Right lobe of liver (tissue), 4 donors: ENCODE results near the gene APBA2.

ENCODE experiments used
- POLR2A ChIP-seq: fragments of 450-650 bp; IDR thresholded peaks from one replicate; pipeline ENCODE4 v1.6.1; 2017; ENCODE audit warnings: antibody characterized with exemption, mild to moderate bottlenecking
- TF ChIP-seq, protein P1 (sequence below), 4 donors: fragments of 200-600 bp in 3 of 4; fragments of 450-650 bp in 1 of 4; IDR thresholded peaks; one replicate each; pipeline versions ENCODE4 v1.5.1 to v1.8.0; 2016 to 2022; ENCODE audit warnings: antibody characterized with exemption in 4 of 4, mild to moderate bottlenecking in 2 of 4
- donor health status: DM: no; HTN: no; CAD: no.
- donor health status: DM: no; HTN: no; CAD: no.
- donor health status: DM: no; HTN: yes; CAD: no.

DNA sequence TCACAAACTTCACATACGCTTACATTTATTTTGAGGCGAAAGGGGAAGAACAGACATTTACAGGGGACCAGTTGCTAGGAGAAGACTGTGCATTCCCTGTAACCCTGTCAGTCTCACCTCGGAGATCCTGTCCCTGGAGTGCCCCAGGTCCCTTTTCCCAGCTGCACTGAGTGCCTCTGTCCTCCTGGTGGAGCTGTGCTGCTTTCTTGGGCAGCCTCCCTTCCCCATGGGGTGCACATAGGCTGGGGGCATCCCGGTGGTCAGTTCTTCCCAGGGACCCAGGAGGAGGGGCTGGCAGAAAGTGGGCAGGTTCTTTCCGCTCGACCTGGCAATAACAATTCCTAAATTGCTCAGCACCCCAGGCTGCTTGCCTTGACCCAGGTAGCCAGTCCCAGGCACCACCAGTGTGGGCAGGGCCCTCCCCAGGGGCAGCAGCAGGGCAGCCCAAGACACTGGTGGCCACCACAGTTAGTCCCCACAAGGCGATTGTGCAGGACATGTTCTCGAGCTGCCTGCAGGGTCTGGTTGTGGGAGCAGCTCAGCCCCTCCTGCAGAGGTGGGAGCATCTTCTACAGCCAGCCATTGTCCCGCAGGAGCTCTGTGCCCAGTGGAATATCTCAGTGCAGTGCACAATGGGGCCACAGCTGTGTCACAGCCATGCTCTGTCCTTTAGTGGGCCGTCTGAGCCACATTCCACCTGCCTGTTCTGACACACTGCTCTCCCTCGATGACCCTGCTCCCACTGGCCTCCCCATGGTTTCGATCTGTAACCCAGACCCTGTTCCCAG lies 36.3 kb downstream of the APBA2 start:
- TF ChIP-seq, protein P1, sequence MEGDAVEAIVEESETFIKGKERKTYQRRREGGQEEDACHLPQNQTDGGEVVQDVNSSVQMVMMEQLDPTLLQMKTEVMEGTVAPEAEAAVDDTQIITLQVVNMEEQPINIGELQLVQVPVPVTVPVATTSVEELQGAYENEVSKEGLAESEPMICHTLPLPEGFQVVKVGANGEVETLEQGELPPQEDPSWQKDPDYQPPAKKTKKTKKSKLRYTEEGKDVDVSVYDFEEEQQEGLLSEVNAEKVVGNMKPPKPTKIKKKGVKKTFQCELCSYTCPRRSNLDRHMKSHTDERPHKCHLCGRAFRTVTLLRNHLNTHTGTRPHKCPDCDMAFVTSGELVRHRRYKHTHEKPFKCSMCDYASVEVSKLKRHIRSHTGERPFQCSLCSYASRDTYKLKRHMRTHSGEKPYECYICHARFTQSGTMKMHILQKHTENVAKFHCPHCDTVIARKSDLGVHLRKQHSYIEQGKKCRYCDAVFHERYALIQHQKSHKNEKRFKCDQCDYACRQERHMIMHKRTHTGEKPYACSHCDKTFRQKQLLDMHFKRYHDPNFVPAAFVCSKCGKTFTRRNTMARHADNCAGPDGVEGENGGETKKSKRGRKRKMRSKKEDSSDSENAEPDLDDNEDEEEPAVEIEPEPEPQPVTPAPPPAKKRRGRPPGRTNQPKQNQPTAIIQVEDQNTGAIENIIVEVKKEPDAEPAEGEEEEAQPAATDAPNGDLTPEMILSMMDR (IDR thresholded peaks at IDR 0.05), result no peak
- no peak for TF ChIP-seq POLR2A
